T47D (cell line): Measurements from ENCODE around the gene OR2L5.

Experiments
- DNase-seq, 2 experiments: peaks; one replicate each; pipeline versions ENCODE4 v3.0.0 to v3.0.0-alpha.2; 2011 to 2012; ENCODE audit warnings: low read depth in 1 of 2, low spot score in 1 of 2
- JUND ChIP-seq: IDR thresholded peaks from 2 replicates; pipeline ENCODE4 v1.6.1; 2012; ENCODE audit warnings: low read depth
- in situ Hi-C: cut with HindIII; loops from 2 replicates; pipeline ENCODE4 v1.10.0; 2016; ENCODE audit warnings: low sequenced_read_pairs, low pct_unique_long_range_greater_than_20kb

OR2L5 gene, protein sequence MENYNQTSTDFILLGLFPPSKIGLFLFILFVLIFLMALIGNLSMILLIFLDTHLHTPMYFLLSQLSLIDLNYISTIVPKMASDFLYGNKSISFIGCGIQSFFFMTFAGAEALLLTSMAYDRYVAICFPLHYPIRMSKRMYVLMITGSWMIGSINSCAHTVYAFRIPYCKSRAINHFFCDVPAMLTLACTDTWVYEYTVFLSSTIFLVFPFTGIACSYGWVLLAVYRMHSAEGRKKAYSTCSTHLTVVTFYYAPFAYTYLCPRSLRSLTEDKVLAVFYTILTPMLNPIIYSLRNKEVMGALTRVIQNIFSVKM

DNA sequence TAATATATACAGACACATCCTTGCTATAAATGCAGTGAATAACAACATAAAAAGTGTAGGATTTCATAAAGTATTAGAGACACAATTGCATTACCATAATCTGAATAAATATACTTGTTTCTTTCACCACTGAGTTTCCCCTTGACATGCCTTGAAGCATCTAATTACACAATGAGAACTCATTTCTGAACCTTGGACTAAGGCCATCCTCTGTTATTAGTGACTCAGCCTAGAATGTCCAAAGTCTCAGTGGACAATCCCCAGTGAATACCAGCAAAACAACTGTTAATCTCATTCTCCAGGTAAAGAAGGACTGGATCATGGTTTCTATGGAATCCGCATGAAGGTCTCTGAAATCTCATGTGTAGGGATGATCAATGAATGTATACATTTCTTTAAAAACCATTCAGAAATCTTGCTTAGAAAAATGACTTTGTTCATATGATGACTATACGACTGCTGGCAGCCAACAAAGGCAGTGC, at the start of gene OR2L5:
Gene OR2L5, plus strand, starts transcription at position 432 of the 482 bp plus-strand sequence. CDS start 8,288 bp downstream, outside the sequence.
- no peak for DNase-seq
- in situ Hi-C loops = no loop called here
- TF ChIP-seq JUND = no peak

DNA sequence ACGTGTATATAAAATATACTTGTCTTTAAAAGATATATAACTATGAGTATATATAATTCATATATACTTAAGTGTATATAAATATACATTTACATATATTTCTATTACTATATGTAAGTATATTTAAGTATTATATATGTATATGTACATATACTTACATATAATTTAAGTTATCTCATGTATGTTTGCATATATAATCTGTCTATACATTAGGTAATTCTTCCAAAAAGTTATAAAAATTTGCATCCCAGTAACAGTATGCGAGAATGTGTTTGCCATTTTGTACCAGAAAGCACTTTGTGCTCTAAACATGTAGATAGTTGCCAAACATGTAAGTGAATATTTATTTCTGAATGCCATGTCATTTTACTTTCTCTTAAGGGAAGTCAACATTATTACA, 48.5 kb upstream of the OR2L5 start, which contains the start of gene OR2AK2:
Gene OR2AK2, plus strand, starts transcription at position 301 of the 400 bp plus-strand sequence. CDS start 144 bp downstream, outside the sequence.
- in situ Hi-C loops = no loop called here
- no peak for TF ChIP-seq JUND
- DNase-seq = no peak

DNA sequence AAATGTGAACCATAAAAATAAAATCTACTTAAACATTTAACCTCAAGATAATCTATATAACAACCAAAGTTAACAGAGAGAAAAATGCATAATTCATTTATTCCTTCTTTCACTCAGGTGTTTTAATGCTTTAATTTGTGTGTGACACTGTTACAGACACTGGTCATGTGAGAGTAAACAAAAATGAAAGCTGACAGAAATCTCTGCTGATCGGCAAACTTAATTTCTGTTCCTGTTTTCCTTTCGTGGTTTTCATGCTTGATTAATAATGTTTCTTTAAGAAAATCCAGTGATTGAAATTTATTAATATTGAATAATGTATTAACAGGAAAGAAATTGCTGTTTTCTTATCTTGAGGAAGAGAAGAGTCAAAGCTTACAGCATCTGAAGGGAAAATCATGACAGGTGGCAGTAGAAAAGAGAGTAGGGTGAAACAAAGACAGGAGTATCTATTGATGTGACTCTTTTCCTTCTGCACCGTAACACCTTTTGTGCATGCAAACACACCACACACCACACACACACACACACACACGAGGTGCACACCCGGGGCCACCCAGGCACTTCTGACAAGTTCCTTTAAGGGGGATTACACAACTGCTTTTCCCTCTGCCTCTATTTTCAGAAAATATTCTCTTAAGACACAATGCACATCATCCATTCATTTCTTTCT, 46.8 kb upstream of the OR2L5 start:
- no peak for DNase-seq
- in situ Hi-C loops = no loop called here
- no peak for TF ChIP-seq JUND

DNA sequence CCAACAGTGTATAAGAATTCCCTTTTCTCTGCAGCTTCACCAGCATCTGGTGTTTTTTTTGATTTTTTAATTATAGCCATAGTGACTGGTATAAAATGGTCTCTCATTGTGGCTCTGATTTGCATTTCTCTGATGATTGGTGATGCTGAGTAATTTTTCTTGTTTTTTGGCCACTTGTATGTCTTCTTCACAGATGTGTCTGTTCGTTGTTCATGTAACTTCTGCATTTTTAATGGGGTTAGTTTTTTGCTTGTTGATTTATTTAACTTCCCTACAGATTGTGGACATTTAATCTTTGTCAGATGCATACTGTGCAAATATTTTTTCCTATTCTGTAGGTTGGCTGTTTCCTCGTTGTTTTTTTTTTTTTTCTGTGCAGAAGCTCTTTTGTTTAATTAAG, 20.5 kb upstream of the OR2L5 start:
- TF ChIP-seq JUND = no peak
- DNase-seq = no peak
- in situ Hi-C loops = no loop called here

DNA sequence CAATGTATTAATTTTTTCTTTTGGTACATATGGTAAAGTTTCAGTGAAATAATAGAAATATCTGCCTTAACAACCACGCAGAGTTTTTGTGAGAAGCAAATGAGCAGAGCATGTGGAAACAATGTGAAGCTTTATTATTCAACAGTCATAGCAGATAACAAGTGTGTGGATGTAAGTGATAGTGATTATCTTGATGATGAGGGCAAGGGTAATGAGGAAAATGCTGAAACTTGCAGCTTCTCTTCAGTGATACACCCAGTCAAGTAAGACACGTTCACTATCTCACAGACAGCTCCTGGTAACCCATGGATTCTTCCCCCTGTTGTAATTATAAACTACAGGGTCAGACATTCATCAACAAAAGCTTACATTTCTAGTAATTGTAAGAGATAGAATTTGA, 14.6 kb upstream of the OR2L5 start:
- TF ChIP-seq JUND = no peak
- no peak for DNase-seq
- in situ Hi-C loops = no loop called here

DNA sequence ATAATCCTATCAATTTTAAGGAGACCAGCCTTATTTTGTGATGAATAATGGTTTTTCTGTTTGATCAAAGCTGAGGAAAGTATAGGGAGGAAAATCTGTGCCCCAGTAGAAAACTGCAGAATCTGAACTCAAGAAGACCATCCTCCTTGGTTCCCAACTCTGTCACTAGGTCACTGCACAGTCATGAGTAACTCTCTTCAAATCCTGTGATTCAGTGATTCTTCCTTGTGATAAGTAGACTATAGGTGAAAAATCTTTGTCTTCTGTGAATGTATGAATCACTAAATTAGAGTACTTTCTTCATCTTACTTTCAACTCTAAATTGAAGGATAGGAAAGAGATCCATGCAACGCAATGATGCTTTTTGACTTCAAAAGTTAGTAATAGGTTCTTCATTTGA, 13.3 kb upstream of the OR2L5 start:
- in situ Hi-C loops = no loop called here

DNA sequence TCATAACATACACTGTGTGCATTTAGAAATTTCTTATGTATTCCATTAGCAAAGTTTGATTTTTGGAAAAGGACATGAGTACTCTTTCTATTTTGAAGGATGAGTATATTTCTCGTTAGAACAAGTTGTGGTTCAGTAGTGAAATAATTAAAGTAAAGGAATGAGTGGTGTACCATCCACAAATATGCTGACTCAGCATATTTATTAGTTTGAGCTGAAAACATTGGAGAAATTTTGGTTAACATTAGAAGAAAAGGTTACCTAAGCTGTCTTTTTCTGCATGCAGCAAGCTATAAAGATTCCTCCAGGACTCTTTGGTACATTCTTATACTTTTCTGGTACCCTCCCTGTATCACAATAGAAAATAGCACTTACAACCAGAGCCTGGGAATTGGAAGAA, 5.7 kb upstream of the OR2L5 start:
- no peak for TF ChIP-seq JUND
- in situ Hi-C loops = no loop called here
- DNase-seq = no peak

More for the DNA sequence above, 13.3 kb upstream of the OR2L5 start:
- DNase-seq = no peak
- TF ChIP-seq JUND = no peak

DNA sequence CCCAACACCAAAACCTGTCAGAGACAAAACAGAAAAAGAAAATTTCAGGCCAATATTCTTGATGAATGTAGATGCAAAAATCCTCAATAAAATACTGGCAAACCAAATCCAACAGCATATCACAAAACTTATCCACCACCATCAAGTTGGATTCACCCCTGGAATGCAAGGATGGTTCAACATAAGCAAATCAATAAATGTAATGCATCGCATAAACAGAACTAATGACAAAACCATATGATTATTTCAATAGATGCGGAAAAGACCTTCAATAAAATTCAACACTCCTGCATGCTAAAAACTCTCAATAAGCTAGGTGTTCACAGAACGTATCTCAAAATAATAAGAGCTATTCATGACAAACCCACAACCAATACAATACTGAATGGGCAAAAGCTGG, 3.8 kb upstream of the OR2L5 start:
- in situ Hi-C loops = no loop called here
- no peak for TF ChIP-seq JUND
- DNase-seq = no peak

DNA sequence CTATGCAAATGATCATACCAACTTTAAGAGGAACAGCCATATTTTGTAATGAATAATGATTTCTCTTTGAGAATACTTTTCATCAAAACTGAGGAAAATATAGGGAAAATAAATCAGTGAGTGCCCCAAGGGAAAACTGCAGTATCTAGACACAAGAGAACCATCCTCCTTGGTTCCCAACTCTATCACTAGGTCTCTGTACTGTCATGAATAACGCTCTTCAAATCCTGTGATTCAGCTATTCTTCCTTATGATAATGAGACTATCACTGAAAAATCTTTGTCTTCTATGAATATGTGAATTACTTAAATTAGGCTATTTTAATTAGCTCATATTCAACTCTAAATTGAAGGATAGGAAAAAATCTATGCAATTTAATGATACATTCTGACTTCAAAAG, 2.3 kb downstream of the OR2L5 start:
- in situ Hi-C loops = no loop called here

DNA sequence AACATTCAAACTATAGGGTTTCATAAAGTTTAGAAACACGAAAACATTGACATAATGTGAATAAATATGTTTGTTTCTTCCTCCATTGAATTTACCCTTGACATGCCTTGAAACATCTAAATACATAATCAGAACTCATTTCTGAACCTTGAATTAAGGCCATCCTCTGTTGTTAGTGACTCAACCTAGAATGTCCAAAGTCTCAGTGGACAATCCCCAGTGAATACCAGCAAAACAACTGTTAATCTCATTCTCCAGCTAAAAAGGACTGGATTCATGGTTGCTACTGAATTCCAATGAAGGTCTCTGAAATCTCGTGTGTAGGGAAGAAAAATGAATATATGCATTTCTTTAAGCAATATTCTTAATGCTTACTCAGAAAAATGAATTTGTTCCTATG, 16.3 kb downstream of the OR2L5 start, which contains the start of gene OR2L2:
Gene OR2L2, plus strand, starts transcription at position 301 of the 400 bp plus-strand sequence. CDS start 8,198 bp downstream, outside the sequence.
- no peak for TF ChIP-seq JUND
- in situ Hi-C loops = no loop called here
- DNase-seq = no peak

More for the DNA sequence above, 2.3 kb downstream of the OR2L5 start:
- no peak for DNase-seq
- TF ChIP-seq JUND = no peak

DNA sequence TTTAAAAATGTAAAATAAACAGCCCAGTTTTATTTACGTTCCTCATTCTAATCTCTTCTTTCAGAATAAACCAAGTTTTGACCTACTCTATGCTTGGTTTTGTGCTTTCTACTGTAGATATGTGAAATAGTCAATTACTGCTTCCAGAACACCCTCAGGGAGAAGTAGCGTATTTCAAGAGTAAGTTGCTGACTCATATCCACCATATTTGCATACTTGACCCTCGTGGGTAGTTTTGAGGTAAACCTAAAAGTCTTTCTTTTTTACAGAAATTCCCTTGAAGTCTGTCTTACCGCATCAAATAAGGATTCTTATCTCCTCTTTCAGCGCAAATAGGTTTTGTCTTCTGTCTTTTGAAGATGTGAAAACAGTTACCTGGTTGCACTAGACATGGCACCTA, 31.7 kb downstream of the OR2L5 start:
- TF ChIP-seq JUND = no peak
- in situ Hi-C loops = no loop called here
- no peak for DNase-seq

DNA sequence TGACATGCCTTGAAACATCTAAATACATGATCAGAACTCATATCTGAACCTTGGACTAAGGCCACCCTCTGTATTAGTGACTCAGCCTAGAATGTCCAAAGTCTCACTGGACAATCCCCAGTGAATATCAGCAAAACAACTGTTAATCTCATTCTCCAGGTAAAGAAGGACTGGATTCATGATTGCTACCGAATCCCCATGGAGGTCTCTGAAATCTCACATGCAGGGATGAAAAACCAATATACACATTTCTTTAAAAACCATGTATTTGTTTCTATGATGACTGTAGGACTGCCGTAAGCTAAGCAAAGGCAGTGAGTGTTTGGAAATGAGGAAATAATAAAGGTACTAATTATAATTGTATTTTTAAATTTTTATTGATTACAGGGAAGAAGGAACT, 33.1 kb downstream of the OR2L5 start, which contains the start of gene OR2L3:
Gene OR2L3, plus strand, starts transcription at position 301 of the 400 bp plus-strand sequence. CDS start 13,846 bp downstream, outside the sequence.
- TF ChIP-seq JUND = no peak
- in situ Hi-C loops = no loop called here
- no peak for DNase-seq

DNA sequence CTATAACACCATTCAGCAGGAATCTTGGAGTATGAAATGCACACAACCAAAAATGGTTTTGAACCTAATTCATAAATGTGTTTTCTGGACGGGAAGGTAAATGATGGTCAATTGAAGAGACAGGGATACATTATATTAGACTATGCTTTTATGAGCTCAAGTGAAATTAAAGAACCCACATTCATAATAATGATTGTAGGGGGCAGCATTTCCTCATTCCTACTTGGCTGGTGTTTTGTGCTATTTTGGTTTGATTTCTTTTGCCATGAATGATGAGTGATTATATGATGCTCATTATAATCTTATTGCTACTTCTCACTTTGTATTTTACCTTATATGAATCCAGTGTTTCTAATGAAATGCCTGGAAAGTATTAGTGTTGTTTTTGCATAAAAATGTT, 33.5 kb downstream of the OR2L5 start:
- no peak for TF ChIP-seq JUND
- DNase-seq = no peak
- in situ Hi-C loops = no loop called here
